Measurements from ENCODE around the gene RAB41. TPM values are rescaled to one million over a fixed set of nuclear protein-coding genes. Genes with fewer than 3 reads are reported as not detected.
"Not testable (repeated sequence)": the region's sequence is repeated elsewhere in the genome, so short reads cannot be mapped to it uniquely, and the experiment has no call there.

The RAB41 gene
- total RNA-seq (not detected), polyA plus RNA-seq (not detected)

DNA sequence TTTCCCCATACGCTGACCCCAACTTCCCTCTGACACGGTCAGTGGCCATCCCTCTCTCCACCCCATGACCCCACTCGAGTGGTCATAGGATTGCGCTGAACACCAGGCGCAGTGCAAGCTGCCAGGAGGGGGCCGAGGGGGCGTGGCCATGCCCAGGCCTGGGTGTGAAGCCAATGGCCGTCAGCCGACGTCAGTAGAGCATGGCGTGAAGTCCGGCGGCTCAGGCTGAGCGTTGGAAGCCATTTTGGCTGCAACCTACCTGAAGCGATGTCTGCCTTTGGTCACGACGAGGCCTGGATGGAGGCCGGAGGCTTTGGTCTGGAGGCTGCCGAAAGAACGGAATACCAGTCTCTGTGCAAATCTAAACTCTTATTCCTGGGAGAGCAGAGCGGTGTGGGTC lies at the start of gene RAB41:
Gene RAB41, plus strand, starts transcription at position 222 of the 400 bp plus-strand sequence. Its CDS starts 46 bp downstream, at position 268.
- Mint-ChIP-seq H3K4me1 (no peaks in the 10 kb centered on the region), H3K36me3 (peaks cover 0 to 33% (median 3%) of the 10 kb centered on the region in 3 donors), H3K4me3 (no peak within 1 kb of the TSS), H3K27ac (no peak within 1 kb of the TSS), H3K27me3 (peaks cover 0 to 6% of the 10 kb centered on the region in 2 donors), H3K9me3 (no peaks in the 10 kb centered on the region)
- Histone ChIP-seq H3K27ac (ENCODE audit: low read depth, low read length) (no peak within 1 kb of the TSS), H3K4me1 (ENCODE audit: insufficient read depth, low read length) (no peaks in the 10 kb centered on the region), H3K36me3 (ENCODE audit: insufficient read depth, low read length) (no peaks in the 10 kb centered on the region), H3K9me3 (ENCODE audit: low read length) (no peaks in the 10 kb centered on the region), H3K27me3 (ENCODE audit: insufficient read depth, low read length, poor library complexity, severe bottlenecking) (no peaks in the 10 kb centered on the region), H3K4me3 (ENCODE audit: low read length) (no peak within 1 kb of the TSS)
- no peak for DNase-seq
- CTCF ChIA-PET: no interaction called here
- POLR2A ChIA-PET: no interaction called here

DNA sequence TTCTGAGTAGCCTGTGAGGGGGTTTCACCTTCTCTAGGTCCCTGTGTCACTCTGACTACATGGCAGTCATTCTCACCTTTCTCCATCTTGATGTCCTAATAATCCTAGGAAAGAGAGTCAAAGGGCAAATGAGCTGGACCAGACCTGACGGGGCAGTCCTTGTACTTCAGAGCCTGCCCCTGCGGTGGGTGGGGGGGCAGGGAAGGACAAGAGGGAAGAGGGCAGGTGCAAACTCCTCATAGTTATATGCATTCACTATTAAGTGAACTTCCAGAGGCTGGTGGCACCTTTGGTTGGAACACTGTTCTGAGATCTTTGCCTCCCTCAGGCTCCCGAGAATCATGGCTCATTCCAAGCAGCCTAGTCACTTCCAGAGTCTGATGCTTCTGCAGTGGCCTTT lies 47.6 kb upstream of the RAB41 start, which contains the start of gene AWAT1:
Gene AWAT1, plus strand, starts transcription at position 301 of the 400 bp plus-strand sequence. Its CDS starts 41 bp downstream, at position 342.
- no peaks in the 10 kb centered on the region for H3K9me3 Mint-ChIP-seq
- no peaks in the 10 kb centered on the region for H3K9me3 ChIP-seq (ENCODE audit: low read length)
- CTCF ChIA-PET: no interaction called here
- no peak within 1 kb of the TSS for H3K4me3 ChIP-seq (ENCODE audit: low read length)
- no peak within 1 kb of the TSS for H3K27ac ChIP-seq (ENCODE audit: low read depth, low read length)
- no peaks in the 10 kb centered on the region for H3K4me1 ChIP-seq (ENCODE audit: insufficient read depth, low read length)
- H3K27me3 Mint-ChIP-seq: peaks cover 4 to 5% of the 10 kb centered on the region in 2 donors
- H3K36me3 ChIP-seq (ENCODE audit: insufficient read depth, low read length): no peaks in the 10 kb centered on the region
- DNase-seq: no peak
- no peaks in the 10 kb centered on the region for H3K36me3 Mint-ChIP-seq
- no peak within 1 kb of the TSS for H3K4me3 Mint-ChIP-seq
- H3K4me1 Mint-ChIP-seq: peaks cover 0 to 5% (median 0%) of the 10 kb centered on the region in 3 donors
- peak within 1 kb of the TSS in 2 of 8 donors; percentile 28 to 61 for H3K27ac Mint-ChIP-seq
- no peaks in the 10 kb centered on the region for H3K27me3 ChIP-seq (ENCODE audit: insufficient read depth, low read length, poor library complexity, severe bottlenecking)
- POLR2A ChIA-PET: no interaction called here

DNA sequence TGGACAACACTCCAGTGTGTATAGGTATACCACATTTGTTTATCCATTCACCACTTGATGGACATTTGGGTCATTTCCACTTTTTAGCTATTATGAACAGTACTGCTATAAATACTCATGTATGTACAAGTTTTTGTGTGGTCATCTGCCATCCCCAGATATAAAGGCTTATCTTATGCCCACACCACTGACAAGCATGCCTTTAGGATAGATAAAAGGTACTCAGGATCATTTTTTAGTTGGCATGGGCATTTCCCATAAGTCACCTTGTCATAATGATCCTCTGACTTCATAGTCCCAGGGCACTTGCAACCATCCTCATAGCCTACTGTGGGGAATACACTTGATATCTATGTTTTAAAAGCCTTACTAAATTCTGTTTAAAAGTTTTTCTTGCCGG lies 41.2 kb upstream of the RAB41 start:
- no peaks in the 10 kb centered on the region for H3K9me3 ChIP-seq (ENCODE audit: low read length)
- H3K36me3 ChIP-seq (ENCODE audit: insufficient read depth, low read length): no peaks in the 10 kb centered on the region
- H3K4me3 ChIP-seq (ENCODE audit: low read length): no peak overlapping the region
- H3K4me1 ChIP-seq (ENCODE audit: insufficient read depth, low read length): no peaks in the 10 kb centered on the region
- H3K36me3 Mint-ChIP-seq: no peaks in the 10 kb centered on the region
- no peaks in the 10 kb centered on the region for H3K27me3 ChIP-seq (ENCODE audit: insufficient read depth, low read length, poor library complexity, severe bottlenecking)
- H3K27ac ChIP-seq (ENCODE audit: low read depth, low read length): no peak overlapping the region
- no peak overlapping the region for H3K27ac Mint-ChIP-seq
- ChIA-PET POLR2A (no interaction called here), CTCF (no interaction called here)
- no peak for DNase-seq
- peaks cover 0 to 1% (median 0%) of the 10 kb centered on the region in 5 donors for H3K9me3 Mint-ChIP-seq
- H3K4me3 Mint-ChIP-seq: no peak overlapping the region
- H3K4me1 Mint-ChIP-seq: no peaks in the 10 kb centered on the region
- peaks cover 0 to 7% of the 10 kb centered on the region in 2 donors for H3K27me3 Mint-ChIP-seq

DNA sequence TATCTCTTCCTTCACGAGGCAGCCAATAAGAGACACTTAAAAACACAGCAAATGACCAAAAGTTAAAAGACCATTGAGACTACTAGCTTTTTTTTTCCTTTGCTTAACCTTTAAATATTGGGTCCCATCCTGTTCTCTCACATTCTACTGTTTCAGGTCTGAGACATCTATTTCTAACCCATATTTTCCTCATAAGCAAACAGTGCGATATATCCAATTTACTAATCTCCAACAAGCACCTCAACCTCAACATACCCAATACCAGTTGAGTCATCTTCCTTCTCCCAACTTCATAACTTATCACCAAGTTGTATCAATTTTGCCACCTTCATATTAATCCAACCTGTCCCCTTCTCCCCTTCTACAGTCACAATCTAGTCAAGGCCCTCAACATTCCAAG lies 40.5 kb upstream of the RAB41 start:
- H3K9me3 Mint-ChIP-seq: peaks cover 0 to 1% (median 0%) of the 10 kb centered on the region in 5 donors
- no peak overlapping the region for H3K27ac Mint-ChIP-seq
- H3K4me1 Mint-ChIP-seq: no peaks in the 10 kb centered on the region
- no peaks in the 10 kb centered on the region for H3K36me3 Mint-ChIP-seq
- H3K36me3 ChIP-seq (ENCODE audit: insufficient read depth, low read length): no peaks in the 10 kb centered on the region
- ChIA-PET CTCF (no interaction called here), POLR2A (no interaction called here)
- peaks cover 0 to 7% of the 10 kb centered on the region in 2 donors for H3K27me3 Mint-ChIP-seq
- H3K4me1 ChIP-seq (ENCODE audit: insufficient read depth, low read length): no peaks in the 10 kb centered on the region
- DNase-seq: no peak
- no peak overlapping the region for H3K4me3 ChIP-seq (ENCODE audit: low read length)
- no peak overlapping the region for H3K4me3 Mint-ChIP-seq
- H3K9me3 ChIP-seq (ENCODE audit: low read length): no peaks in the 10 kb centered on the region
- no peak overlapping the region for H3K27ac ChIP-seq (ENCODE audit: low read depth, low read length)
- H3K27me3 ChIP-seq (ENCODE audit: insufficient read depth, low read length, poor library complexity, severe bottlenecking): no peaks in the 10 kb centered on the region

DNA sequence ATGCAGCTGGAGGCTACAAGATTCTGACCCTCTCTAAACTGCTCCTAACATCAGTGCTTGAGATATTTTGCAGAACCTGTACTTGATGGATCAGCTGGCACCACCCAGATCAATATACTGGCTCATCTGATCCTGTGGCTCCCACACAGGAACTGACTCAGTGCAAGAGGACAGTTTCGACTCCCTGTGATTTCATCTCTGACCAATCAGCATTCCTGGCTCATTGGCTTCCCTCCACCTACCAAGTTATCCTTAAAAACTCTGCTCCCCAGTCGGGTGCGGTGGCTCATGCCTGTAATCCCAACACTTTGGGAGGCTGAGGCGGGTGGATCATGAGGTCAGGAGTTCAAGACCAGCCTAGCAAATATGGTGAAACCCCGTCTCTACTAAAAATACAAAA lies 38.4 kb upstream of the RAB41 start:
- H3K4me1 Mint-ChIP-seq; POLR2A ChIA-PET; H3K4me3 ChIP-seq (ENCODE audit: low read length); H3K4me1 ChIP-seq (ENCODE audit: insufficient read depth, low read length); CTCF ChIA-PET; H3K27ac ChIP-seq (ENCODE audit: low read depth, low read length); H3K36me3 ChIP-seq (ENCODE audit: insufficient read depth, low read length); H3K9me3 Mint-ChIP-seq; H3K4me3 Mint-ChIP-seq; H3K27me3 ChIP-seq (ENCODE audit: insufficient read depth, low read length, poor library complexity, severe bottlenecking); H3K36me3 Mint-ChIP-seq; DNase-seq; H3K27ac Mint-ChIP-seq; H3K27me3 Mint-ChIP-seq; H3K9me3 ChIP-seq (ENCODE audit: low read length): not testable (repeated sequence)

DNA sequence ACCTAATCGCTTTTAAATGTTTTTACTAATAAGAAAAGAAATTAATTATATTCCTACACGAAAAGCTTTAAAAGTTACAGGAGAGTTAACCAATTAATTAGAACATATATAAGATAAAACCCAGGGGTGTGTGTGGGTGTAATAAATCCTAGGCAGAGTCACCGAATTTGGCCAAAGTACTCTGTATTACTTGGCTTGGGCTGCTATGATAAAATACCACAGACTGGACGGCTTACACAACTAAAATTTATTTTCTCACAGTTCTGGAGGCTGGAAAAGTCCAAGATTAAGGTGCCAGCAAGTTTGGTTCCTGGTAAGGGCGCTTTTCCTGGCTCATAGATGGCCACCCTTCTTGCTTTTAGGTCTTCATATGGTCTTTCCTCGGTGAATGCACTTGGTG lies 37.1 kb upstream of the RAB41 start:
- Mint-ChIP-seq H3K4me3 (no peak overlapping the region), H3K27ac (no peak overlapping the region), H3K36me3 (no peaks in the 10 kb centered on the region), H3K27me3 (no peaks in the 10 kb centered on the region), H3K4me1 (no peaks in the 10 kb centered on the region), H3K9me3 (peaks cover 0 to 1% (median 0%) of the 10 kb centered on the region in 5 donors)
- Histone ChIP-seq H3K27me3 (ENCODE audit: insufficient read depth, low read length, poor library complexity, severe bottlenecking) (no peaks in the 10 kb centered on the region), H3K27ac (ENCODE audit: low read depth, low read length) (no peak overlapping the region), H3K36me3 (ENCODE audit: insufficient read depth, low read length) (no peaks in the 10 kb centered on the region), H3K9me3 (ENCODE audit: low read length) (no peaks in the 10 kb centered on the region), H3K4me1 (ENCODE audit: insufficient read depth, low read length) (no peaks in the 10 kb centered on the region), H3K4me3 (ENCODE audit: low read length) (no peak overlapping the region)
- ChIA-PET POLR2A (no interaction called here), CTCF (no interaction called here)
- no peak for DNase-seq

DNA sequence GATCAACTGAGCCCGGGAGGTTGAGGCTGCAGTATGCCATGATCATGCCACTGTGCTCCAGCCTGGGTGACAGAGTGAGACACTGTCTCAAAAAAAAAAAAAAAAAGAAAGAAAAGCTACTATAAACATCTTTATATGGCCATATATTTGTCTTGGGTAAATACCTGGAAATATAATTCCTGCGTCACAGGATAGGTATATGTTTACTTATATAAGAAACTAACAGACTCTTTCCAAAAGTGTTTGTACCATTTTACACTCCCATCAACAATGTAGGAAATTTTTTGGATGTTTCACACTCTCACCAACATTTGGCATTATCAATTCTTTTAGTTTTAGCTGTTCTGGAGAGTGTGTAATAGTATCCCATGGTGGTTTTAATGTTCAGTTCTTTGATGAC lies 34.7 kb upstream of the RAB41 start:
- POLR2A ChIA-PET: no interaction called here
- Histone ChIP-seq H3K27ac (ENCODE audit: low read depth, low read length) (no peak overlapping the region), H3K4me1 (ENCODE audit: insufficient read depth, low read length) (no peaks in the 10 kb centered on the region), H3K9me3 (ENCODE audit: low read length) (no peaks in the 10 kb centered on the region), H3K4me3 (ENCODE audit: low read length) (no peak overlapping the region), H3K36me3 (ENCODE audit: insufficient read depth, low read length) (no peaks in the 10 kb centered on the region), H3K27me3 (ENCODE audit: insufficient read depth, low read length, poor library complexity, severe bottlenecking) (no peaks in the 10 kb centered on the region)
- no peak for DNase-seq
- Mint-ChIP-seq H3K27ac (no peak overlapping the region), H3K9me3 (no peaks in the 10 kb centered on the region), H3K27me3 (no peaks in the 10 kb centered on the region), H3K4me3 (no peak overlapping the region), H3K4me1 (no peaks in the 10 kb centered on the region), H3K36me3 (no peaks in the 10 kb centered on the region)
- CTCF ChIA-PET: no interaction called here

DNA sequence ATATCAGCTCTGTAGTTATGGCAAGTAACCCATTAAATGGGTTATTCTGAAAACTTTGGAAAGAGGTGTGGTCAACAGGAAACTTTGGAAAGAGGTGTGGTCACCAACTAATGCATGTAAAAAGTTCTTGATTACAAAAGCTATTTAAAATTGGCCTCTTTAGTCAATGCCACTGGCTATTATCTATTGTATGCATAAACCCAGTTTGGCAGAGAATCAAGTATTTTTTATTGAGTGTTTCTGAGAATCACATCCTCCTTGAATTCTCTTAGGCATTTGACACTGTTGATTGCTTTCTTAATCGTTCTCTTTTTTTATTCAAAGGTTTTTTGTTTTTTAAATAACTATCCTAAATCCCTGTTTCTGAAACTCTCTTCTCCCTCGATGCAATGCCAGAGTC lies 29.5 kb upstream of the RAB41 start:
- H3K36me3 ChIP-seq (ENCODE audit: insufficient read depth, low read length): no peaks in the 10 kb centered on the region
- H3K4me1 ChIP-seq (ENCODE audit: insufficient read depth, low read length): no peaks in the 10 kb centered on the region
- no peak overlapping the region for H3K4me3 ChIP-seq (ENCODE audit: low read length)
- ChIA-PET POLR2A (no interaction called here), CTCF (no interaction called here)
- Mint-ChIP-seq H3K9me3 (no peaks in the 10 kb centered on the region), H3K36me3 (peaks cover 0 to 3% (median 0%) of the 10 kb centered on the region in 3 donors), H3K27ac (no peak overlapping the region), H3K27me3 (no peaks in the 10 kb centered on the region), H3K4me3 (no peak overlapping the region), H3K4me1 (no peaks in the 10 kb centered on the region)
- H3K9me3 ChIP-seq (ENCODE audit: low read length): no peaks in the 10 kb centered on the region
- DNase-seq: no peak
- no peaks in the 10 kb centered on the region for H3K27me3 ChIP-seq (ENCODE audit: insufficient read depth, low read length, poor library complexity, severe bottlenecking)
- no peak overlapping the region for H3K27ac ChIP-seq (ENCODE audit: low read depth, low read length)

Measured in CD8-positive, alpha-beta memory T cell (primary cell).